ENCODE data around the gene ZNF76. TPM values are rescaled to one million over a fixed set of nuclear protein-coding genes. Genes with fewer than 3 reads are reported as not detected.

Gene ZNF76
- total and polyA plus RNA-seq, 2 of the 13 experiments (the other 11 are each of a cell fraction or from before 2014, with no cell fraction given): 13.2 to 26.4 TPM

- TF ChIP-seq, protein P1, sequence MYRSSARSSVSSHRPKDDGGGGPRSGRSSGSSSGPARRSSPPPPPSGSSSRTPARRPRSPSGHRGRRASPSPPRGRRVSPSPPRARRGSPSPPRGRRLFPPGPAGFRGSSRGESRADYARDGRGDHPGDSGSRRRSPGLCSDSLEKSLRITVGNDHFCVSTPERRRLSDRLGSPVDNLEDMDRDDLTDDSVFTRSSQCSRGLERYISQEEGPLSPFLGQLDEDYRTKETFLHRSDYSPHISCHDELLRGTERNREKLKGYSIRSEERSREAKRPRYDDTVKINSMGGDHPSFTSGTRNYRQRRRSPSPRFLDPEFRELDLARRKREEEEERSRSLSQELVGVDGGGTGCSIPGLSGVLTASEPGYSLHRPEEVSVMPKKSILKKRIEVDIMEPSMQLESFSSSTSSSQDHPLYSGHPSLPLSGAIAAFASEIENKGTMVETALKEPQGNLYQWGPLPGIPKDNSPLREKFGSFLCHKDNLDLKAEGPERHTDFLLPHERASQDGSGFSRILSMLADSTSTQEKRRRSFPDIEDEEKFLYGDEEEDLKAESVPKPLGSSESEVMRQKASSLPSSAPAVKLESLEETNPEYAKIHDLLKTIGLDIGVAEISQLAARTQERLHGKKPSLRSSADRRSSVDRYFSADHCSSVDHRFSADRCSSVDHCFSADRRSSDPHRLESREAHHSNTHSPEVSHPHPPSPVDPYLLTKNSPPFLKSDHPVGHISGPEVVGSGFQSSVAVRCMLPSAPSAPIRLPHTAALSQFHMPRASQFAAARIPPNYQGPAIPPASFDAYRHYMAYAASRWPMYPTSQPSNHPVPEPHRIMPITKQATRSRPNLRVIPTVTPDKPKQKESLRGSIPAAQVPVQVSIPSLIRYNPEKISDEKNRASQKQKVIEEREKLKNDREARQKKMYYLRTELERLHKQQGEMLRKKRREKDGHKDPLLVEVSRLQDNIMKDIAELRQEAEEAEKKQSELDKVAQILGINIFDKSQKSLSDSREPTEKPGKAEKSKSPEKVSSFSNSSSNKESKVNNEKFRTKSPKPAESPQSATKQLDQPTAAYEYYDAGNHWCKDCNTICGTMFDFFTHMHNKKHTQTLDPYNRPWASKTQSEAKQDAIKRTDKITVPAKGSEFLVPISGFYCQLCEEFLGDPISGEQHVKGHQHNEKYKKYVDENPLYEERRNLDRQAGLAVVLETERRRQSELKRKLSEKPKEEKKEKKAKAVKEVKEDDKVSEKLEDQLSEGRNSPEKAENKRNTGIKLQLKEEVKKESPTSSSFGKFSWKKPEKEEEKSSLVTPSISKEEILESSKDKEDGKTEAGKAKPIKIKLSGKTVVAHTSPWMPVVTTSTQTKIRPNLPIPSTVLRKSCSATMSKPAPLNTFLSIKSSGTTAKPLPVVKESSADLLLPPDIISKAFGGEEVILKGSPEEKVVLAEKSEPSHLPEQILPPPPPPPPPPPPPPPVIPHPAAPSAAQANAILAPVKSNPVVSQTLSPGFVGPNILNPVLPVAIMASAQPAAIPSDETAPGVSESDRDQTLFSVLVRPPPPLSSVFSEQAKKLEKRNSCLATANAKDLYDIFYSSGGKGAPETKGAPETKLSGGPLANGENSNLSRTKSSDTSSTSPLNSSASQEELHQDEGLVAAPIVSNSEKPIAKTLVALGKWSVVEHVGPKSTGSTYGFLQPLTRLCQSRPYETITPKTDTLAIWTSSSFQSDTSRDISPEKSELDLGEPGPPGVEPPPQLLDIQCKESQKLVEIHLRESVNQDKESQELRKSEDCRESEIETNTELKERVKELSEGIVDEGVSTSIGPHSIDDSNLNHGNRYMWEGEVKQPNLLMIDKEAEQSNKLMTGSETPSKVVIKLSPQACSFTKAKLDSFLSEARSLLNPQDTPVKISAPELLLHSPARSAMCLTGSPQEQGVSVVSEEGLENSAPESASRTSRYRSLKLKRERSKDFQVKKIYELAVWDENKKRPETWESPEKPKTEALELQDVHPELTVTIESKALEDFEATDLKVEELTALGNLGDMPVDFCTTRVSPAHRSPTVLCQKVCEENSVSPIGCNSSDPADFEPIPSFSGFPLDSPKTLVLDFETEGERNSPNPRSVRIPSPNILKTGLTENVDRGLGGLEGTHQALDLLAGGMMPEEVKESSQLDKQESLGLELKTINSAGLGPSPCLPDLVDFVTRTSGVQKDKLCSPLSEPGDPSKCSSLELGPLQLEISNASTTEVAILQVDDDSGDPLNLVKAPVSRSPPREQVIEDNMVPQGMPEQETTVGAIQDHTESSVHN (CRISPR knock-in tag; IDR thresholded peaks at IDR 0.05): no peak
- TF ChIP-seq BATF2 (CRISPR knock-in tag; IDR thresholded peaks at IDR 0.05) (no peak), TCF12 (IDR thresholded peaks at IDR 0.05) (no peak), TCF12 (CRISPR knock-in tag; IDR thresholded peaks at IDR 0.05) (peak; percentile 46; the same call in 1 of the 2 replicates), ZNF317 (CRISPR knock-in tag; IDR thresholded peaks at IDR 0.05) (no peak), ZNF136 (CRISPR knock-in tag; IDR thresholded peaks at IDR 0.05; ENCODE audit: low read depth) (peak; percentile 71; the same call in 1 of the 2 replicates), ZNF850 (CRISPR knock-in tag; conservative IDR thresholded peaks at IDR 0.05) (no peak), GABPA (IDR thresholded peaks at IDR 0.05; ENCODE audit: low read depth, low read length) (peak; percentile 31; the same call in 1 of the 2 replicates), GABPA (CRISPR knock-in tag; IDR thresholded peaks at IDR 0.05; ENCODE audit: low read depth) (peak; percentile 72), NFIC (IDR thresholded peaks at IDR 0.05; ENCODE audit: low read length) (no peak), MLX (CRISPR knock-in tag; IDR thresholded peaks at IDR 0.05) (peak; percentile 36; the same call in 1 of the 2 replicates), ZFP36L2 (CRISPR knock-in tag; IDR thresholded peaks at IDR 0.05) (0 out of 2 replicates have a peak, but pooled peaks have one; percentile 10), ZNF615 (CRISPR knock-in tag; IDR thresholded peaks at IDR 0.05; ENCODE audit: borderline replicate concordance) (no peak), DMAP1 (CRISPR knock-in tag; IDR thresholded peaks at IDR 0.05) (0 out of 2 replicates have a peak, but pooled peaks have one; percentile 55)
- TF ChIP-seq, protein P2, sequence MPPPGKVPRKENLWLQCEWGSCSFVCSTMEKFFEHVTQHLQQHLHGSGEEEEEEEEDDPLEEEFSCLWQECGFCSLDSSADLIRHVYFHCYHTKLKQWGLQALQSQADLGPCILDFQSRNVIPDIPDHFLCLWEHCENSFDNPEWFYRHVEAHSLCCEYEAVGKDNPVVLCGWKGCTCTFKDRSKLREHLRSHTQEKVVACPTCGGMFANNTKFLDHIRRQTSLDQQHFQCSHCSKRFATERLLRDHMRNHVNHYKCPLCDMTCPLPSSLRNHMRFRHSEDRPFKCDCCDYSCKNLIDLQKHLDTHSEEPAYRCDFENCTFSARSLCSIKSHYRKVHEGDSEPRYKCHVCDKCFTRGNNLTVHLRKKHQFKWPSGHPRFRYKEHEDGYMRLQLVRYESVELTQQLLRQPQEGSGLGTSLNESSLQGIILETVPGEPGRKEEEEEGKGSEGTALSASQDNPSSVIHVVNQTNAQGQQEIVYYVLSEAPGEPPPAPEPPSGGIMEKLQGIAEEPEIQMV (CRISPR knock-in tag; IDR thresholded peaks at IDR 0.05; ENCODE audit: low read depth): peak; percentile 89
- TF ChIP-seq, protein P3, sequence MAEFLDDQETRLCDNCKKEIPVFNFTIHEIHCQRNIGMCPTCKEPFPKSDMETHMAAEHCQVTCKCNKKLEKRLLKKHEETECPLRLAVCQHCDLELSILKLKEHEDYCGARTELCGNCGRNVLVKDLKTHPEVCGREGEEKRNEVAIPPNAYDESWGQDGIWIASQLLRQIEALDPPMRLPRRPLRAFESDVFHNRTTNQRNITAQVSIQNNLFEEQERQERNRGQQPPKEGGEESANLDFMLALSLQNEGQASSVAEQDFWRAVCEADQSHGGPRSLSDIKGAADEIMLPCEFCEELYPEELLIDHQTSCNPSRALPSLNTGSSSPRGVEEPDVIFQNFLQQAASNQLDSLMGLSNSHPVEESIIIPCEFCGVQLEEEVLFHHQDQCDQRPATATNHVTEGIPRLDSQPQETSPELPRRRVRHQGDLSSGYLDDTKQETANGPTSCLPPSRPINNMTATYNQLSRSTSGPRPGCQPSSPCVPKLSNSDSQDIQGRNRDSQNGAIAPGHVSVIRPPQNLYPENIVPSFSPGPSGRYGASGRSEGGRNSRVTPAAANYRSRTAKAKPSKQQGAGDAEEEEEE (CRISPR knock-in tag; IDR thresholded peaks at IDR 0.05; ENCODE audit: borderline replicate concordance): no peak
Measured at GRCh38 chr6:35342258-35343091, 82.9 kb downstream of the ZNF76 start, which contains the start of gene PPARD (continued).
